KOPT-K1 (cell line): ENCODE results near the gene NPAT.

Source experiments
- H3K27ac ChIP-seq: fragments of 200-600 bp; sonication (generic); 2 replicates; pipeline ENCODE4 v1.5.1; 2016; ENCODE audit warnings: antibody characterized with exemption, mild to moderate bottlenecking, low read depth, low read length; ENCODE audit not compliant: poor library complexity, severe bottlenecking
- H3K36me3 ChIP-seq: fragments of 200-600 bp; sonication (generic); 2 replicates; pipeline ENCODE4 v1.5.1; 2017; ENCODE audit warnings: antibody characterized with exemption, mild to moderate bottlenecking, low read length, moderate library complexity; ENCODE audit not compliant: insufficient read depth
- H3K9me3 ChIP-seq: fragments of 200-600 bp; sonication (generic); 2 replicates; pipeline ENCODE4 v1.5.1; 2017; ENCODE audit warnings: antibody characterized with exemption, low read length, mild to moderate bottlenecking; ENCODE audit not compliant: insufficient read depth, poor library complexity, severe bottlenecking

Gene NPAT

DNA sequence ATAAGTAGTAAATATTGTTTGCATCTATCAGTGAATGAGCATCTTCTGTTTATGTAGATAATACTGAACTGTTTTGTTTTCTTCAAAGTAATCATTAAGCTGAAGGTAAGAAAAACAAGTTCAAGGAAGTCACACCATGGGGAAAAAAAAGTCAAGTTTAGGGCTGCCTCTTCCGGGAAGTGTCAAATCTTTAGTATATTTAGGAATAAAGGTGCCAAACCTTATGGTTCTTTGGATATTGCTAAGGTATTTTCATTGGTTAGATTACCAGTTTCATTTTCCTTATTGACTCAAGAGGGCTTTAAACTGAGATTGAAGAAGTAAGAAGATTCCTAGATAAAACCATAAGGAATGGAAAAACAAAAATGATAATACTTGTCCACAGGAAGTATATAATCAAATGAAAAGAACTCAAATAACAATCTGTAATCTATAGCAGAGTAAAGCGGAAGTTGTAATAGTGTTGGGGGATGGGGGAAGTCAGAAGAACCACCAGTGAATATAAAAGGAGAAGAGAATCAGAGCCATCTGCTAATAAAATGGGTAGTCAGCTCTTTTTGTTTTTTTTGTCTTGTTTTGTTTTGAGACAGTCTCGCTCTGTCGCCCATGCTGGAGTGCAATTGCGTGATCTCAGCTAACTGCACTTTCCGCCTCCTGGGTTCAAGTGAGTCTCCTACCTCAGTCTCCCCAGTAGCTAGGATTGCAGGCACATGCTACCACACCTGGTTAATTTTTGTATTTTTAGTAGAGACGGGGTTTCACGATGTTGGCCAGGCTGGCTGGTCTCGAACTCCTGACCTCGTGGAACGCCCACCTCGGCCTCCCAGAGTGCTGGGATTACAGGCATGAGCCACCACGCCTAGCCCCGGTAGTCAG is 2.7 kb upstream of the NPAT start:
- H3K36me3 ChIP-seq, result peaks cover 27% of the 10 kb centered on the region
- H3K27ac ChIP-seq, result peak overlapping the region; percentile 90
- H3K9me3 ChIP-seq, result no peaks in the 10 kb centered on the region

GRCh38 chr11:108224366-108224765 is 1.9 kb upstream of the NPAT start:
- peaks cover 26% of the 10 kb centered on the region for H3K36me3 ChIP-seq
- H3K27ac ChIP-seq, result peak overlapping the region; percentile 90
- H3K9me3 ChIP-seq, result no peaks in the 10 kb centered on the region

DNA sequence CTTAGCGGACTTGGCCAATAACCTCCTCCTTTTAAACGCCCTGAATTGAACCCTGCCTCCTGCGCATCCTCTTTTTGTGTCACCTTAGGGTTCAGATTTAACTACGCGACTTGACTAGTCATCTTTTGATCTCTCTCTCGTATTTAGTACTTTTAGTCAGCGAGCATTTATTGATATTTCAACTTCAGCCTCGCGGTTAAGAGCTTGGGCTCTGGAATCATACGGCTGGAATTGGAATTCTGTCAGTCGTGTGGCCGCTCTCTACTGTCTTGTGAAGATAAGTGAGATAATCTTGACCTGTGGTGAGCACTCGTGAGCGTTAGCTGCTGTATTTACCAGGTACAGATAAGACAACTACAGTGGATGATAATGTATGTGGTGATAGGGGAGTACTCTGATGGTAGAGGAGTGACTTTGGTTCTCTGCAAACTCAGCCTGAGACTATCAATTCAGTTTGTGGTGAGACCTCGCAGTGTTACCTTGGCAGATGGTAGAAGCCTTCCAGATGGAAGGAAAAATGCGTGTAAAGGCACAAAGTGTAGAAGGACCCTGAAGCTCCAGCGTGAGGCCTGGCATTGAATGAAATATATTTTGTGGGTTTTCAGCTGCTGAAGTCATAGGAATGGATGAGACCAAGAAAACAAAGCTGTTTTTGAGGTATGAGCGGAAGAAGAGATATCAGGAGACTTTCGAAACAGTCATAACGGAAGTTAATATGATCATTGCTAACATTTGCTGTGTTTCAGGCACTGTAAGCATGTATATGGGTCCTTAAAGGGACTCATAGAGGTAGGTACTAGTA is 1.1 kb upstream of the NPAT start:
- Histone ChIP-seq H3K36me3 (peaks cover 26% of the 10 kb centered on the region), H3K27ac (peak overlapping the region; percentile 90), H3K9me3 (no peaks in the 10 kb centered on the region)

GRCh38 chr11:108221911-108222573 is 396 bp downstream of the NPAT start:
- Histone ChIP-seq H3K27ac (peak overlapping the region; percentile 90), H3K9me3 (no peaks in the 10 kb centered on the region), H3K36me3 (peaks cover 26% of the 10 kb centered on the region)

GRCh38 chr11:108221371-108221770 is 1.1 kb downstream of the NPAT start:
- H3K27ac ChIP-seq, result peak overlapping the region; percentile 90
- no peaks in the 10 kb centered on the region for H3K9me3 ChIP-seq
- peaks cover 26% of the 10 kb centered on the region for H3K36me3 ChIP-seq

DNA sequence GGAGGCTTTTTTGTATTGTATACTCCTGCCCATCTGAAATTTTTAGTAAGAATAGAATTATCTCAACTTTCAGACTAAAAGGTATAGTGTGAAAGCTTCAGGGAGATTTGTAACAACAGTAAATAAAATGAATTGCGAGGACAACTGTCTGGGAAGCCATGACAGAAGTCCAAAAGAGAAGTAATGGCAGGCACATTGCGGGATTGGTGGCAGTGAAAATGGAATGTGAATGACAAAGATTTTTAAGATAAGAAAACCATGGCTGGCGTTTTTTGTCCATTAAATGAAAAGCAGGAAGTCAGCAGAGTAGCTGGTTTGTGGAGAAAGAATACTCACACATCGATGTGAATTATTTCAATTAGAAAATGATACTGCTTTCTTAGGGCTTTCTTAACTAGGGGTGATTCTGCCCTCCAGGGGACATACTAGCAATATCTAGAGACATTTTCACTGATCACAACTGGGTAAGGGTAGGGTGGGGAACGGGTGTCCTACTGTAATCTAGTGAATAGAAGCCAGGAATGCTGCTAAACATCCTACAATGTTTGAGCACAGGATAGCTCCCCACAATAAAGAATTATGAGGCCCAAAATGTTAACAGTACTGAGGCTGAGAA is 1.6 kb downstream of the NPAT start:
- peak overlapping the region; percentile 90 for H3K27ac ChIP-seq
- no peaks in the 10 kb centered on the region for H3K9me3 ChIP-seq
- H3K36me3 ChIP-seq, result peaks cover 26% of the 10 kb centered on the region

DNA sequence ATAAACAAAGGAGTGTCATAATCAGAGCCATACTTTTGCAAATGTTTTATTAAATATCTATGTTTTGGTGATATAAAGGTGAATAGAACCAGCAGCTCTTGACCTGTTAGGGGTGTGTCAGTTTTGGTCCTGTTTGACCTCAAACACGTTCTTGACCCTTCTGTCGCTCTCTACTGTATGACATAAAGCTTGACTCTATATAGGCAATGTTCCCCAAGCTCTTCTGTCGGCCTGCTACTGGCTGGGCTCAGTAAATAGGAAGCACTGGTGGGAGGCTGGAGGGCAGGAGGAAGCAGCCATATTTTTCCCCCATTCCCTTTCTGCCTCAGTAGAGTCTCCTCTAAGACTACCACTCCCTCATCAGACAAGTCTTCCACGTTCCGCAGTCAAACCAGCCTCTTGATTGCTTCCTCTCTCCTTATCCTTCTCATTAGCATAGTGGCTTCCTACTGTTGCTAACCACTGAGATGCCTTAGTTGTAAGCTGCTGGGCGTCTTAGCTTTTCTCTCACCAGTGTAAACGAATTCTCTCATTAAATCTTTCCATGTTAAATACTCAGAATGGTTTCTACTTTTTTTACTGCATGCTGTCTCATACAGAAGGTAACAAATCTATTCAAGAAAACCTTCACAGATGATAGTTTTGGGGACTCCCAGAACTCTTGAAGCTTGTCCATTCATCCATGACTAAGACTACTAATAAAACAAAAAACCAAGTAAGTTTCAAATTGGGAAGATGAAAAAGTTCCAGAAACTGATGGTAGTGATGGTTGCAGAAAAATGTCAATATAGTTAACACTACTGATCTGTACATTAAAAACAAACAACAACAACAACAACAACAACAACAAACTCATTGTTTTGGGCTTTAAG is 3.3 kb downstream of the NPAT start:
- Histone ChIP-seq H3K9me3 (no peaks in the 10 kb centered on the region), H3K27ac (no peak overlapping the region), H3K36me3 (peaks cover 41% of the 10 kb centered on the region)

- Histone ChIP-seq H3K27ac (no peak overlapping the region), H3K9me3 (no peaks in the 10 kb centered on the region), H3K36me3 (peaks cover 48% of the 10 kb centered on the region)
Observed at GRCh38 chr11:108218455-108218854, 4.0 kb downstream of the NPAT start.

DNA sequence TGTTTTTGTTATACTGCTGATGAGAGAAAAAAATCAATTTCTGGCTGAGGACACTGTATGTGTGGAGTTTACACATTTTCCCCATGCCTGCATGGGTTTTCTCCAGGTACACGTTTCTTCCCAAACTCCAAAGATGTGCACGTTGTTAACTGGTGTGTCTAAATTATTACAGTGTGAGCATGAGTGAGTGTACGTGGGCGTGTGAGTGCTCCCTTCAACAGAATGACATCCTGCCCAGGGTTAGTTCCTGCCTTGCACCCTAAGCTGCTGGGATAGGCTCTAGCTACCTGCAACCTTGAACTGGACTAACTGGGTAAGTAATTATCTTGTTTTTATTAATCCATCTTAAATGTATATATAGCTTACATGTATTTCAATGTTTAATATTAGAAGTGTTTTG is 5.5 kb downstream of the NPAT start:
- Histone ChIP-seq H3K9me3 (no peaks in the 10 kb centered on the region), H3K36me3 (peaks cover 62% of the 10 kb centered on the region), H3K27ac (no peak overlapping the region)

DNA sequence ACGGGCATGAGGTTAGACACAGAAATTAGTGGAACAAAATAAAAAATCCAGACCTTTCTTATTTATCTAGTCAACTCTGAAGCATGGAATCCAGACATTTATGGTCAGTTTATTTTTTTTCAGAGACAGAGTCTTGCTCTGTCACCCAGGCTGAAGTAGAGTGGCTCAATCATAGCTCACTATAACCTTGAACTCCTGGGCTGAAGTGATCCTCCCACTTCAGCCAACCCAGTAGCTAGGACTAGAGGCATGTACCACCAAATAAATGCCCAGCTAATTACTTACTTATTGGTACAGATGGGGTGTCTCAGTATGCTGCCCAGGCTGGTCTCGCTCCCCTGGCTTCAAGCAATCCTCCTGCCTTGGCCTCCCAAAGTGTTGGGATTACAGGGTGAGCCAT is 8.7 kb downstream of the NPAT start:
- H3K9me3 ChIP-seq, result peaks cover 20% of the 10 kb centered on the region
- no peak overlapping the region for H3K27ac ChIP-seq
- peaks cover 81% of the 10 kb centered on the region for H3K36me3 ChIP-seq

GRCh38 chr11:108210441-108210840 is 12.0 kb downstream of the NPAT start:
- no peak overlapping the region for H3K27ac ChIP-seq
- peaks cover 99% of the 10 kb centered on the region for H3K36me3 ChIP-seq
- H3K9me3 ChIP-seq, result peaks cover 54% of the 10 kb centered on the region

GRCh38 chr11:108207683-108208060 is 14.8 kb downstream of the NPAT start:
- peaks cover 100% of the 10 kb centered on the region for H3K36me3 ChIP-seq
- H3K27ac ChIP-seq, result no peak overlapping the region
- H3K9me3 ChIP-seq, result peaks cover 72% of the 10 kb centered on the region

GRCh38 chr11:108206969-108207682 is 15.3 kb downstream of the NPAT start:
- Histone ChIP-seq H3K36me3 (peaks cover 100% of the 10 kb centered on the region), H3K9me3 (peaks cover 72% of the 10 kb centered on the region), H3K27ac (no peak overlapping the region)
